GM21360 (cell line): ENCODE results near the gene CDYL2.
"Not testable (repeated sequence)": the region's sequence is repeated elsewhere in the genome, so short reads cannot be mapped to it uniquely, and the experiment has no call there.

Experiments used
- ATAC-seq: cut with Tn5 transposase; IDR thresholded peaks from one replicate; pipeline ENCODE4 v1.9.1; 2021; ENCODE audit warnings: mild to moderate bottlenecking, moderate library complexity; ENCODE audit not compliant: unreplicated experiment

CDYL2 gene

DNA sequence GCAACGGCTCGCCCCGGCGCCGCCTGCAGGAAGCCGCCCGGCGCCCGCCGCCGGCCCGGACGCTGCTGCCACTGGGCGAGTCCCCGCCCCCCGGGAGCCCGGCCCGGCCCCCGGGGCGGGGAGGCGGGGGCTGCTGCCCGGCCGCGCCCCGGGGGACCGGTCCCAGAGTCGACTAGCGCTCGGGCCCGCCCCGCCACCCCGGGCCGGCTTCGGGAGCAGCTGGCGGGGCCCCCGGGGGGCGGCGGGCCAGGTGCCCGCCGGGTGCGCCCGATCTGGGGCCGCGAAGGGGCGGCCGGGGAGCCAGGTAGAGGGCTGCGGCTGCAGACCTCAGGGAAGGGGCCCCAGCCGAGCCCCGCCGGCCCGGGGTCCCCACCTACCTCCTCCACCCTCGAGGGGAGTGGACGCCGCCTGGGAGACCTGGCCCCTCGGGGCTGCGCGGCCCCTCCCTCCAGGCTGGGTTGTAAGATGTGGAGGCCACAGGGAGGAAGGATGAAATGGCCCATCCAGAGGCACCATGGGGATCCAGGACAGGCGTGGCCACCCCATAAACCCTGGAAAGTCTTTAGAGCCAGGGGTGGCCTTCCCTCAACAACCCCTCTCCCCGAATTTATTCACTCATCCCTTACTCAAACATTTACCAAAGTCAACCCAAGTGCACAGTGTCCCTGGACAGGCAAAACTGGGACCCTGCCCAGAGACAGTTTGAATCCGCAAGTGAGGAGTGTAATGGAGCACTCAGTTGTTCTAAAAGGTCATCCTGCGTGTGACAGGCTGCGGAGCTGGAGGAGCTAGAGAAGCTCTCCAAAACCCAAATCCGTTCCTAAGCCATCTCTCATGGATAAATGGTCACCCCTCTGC lies at the start of gene CDYL2:
Gene CDYL2, minus strand, starts transcription at position 73 of the 858 bp plus-strand sequence. CDS start 425 bp downstream, outside the sequence.
- peak; percentile 57 for ATAC-seq

GRCh38 chr16:80852261-80852872 lies 48.0 kb upstream of the CDYL2 start:
- ATAC-seq: no peak

DNA sequence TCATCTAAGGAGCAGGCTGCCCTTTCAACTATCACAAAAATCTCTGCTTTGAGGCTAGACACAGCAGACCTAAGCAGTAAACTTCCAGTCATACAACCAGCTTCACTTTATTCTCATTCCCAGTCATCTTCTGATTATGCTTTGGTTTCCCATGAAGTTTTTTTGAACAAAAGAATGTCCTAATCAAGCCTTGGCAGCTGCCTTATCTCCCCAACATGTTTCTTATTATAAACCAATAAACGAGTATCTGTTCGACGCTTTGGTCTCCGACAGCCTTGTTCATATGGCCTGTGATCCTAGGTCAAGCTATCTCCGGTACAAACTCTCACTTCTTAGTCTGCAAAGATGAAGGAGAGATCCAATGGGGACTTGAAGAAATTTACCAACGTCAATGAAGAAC lies 47.4 kb upstream of the CDYL2 start:
- no peak for ATAC-seq

DNA sequence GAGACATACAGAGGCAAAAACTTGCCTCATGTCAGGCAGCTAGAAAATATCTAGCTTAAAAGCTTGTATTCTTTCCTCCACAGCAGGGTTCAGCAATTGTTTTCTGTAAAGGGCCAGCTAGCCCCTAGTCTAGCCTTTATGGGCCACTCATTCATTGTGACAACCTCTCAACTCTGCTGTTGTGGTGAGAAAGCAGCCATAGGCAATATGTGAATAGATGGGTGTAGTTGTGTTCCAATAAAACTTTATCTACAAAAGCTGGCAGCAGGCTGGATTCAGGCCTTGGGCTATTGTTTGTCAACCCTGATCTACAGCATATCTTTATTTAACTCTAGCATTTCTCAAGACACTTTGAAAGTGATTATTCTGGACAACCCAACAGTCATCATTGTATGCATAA lies 46.4 kb upstream of the CDYL2 start:
- no peak for ATAC-seq

GRCh38 chr16:80848862-80849261 lies 44.5 kb upstream of the CDYL2 start:
- ATAC-seq: no peak

DNA sequence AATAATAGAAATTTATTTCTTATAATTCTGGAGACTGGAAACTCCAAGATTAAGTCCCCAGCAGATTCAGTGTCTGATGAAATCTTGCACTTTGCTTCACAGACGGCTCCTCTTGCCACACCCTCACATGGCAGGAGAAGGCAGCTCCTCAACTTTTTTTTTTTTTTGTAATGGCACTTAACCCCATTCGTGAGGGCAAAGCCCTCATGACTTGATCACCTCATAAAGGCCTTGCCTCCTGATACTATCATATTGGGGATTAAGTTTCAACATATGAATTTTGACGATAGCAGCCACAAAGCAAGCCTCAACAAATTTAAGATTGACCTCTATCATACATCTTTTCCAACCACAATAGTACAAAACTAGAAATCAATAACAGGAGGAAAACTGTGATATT lies 42.3 kb upstream of the CDYL2 start:
- ATAC-seq: no peak

DNA sequence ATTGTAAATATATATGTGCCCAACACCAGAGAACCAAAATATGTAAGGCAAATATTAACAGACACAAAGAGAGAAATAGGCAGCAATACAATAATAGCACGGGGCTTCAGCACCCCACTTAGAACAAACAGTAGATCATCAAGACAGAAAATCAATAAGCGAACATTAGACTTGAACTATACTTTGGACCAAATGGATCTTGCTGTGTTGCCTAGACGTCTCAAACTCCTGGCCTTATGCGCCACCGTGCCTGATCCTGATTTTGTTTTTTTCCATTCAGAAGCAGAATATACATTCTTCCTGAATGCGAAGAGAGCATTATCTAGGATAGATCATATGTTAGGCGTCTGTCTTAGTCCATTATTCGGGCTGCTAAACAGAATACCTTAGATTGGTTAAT lies 41.9 kb upstream of the CDYL2 start:
- ATAC-seq: no peak

DNA sequence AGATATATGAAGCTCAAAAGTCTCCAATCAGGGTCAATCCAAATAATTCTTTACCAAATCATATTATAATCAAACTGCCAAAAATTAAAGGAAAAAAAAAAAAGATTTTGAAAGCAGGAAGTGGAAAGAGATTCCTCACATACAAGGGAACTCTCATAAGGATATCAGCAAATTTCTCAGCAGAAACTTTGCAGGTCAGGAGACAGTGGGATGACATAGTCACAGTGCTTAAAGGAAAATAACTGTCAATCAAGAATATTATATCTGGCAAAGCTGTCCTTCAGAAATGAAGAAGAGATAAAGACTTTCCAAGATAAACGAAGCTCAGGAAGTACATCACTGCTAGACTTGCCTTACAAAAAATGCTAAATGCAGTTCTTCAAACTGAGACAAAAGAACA lies 40.0 kb upstream of the CDYL2 start:
- ATAC-seq: no peak

GRCh38 chr16:80841231-80841630 lies 36.8 kb upstream of the CDYL2 start:
- no peak for ATAC-seq

DNA sequence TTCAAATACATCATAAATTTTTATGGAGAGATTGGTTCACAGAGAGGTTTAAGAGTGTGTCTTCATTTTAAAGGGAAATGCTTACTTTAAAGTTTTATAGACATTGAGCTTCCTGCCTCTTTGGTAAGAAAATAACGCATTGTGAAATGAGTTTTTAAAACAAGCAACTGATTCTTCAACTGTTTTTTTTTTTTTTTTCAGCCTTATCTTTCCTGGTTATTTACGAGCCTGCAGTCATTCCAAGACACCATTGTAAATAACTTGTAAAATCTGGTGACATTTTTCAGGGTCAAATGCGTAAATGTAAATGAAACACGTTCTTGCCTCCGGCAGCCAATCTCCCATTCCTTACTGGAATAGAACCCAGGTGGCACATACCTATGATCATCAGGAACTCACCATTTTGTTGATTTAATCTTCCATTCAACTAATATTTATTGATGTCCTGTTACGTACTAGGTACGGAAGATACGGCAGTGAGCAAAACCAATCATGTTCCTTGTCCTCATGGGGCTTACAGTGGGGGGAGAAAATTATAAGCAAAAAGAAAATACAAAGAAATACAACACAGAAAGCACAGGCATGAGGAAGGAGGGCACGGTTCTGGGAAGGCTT lies 33.2 kb upstream of the CDYL2 start:
- ATAC-seq: no peak

DNA sequence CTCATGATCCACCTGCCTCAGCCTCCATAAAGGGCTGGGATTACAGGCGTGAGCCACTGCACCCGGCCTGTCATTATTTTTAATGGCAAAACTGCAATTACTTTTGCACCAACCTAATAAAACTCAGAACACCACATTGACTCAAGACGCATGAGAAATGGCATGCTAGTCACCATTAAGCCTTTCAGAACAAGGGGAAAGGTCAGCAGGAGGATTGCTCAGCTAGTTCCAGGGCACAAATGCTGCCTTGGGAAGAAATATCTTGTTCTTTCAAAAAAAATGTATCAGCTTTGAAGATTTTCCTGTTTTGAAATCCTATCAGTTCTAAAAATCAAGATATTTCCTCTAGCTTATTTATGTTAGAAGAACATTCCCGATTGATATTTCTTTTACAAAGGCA lies 32.4 kb upstream of the CDYL2 start:
- no peak for ATAC-seq

DNA sequence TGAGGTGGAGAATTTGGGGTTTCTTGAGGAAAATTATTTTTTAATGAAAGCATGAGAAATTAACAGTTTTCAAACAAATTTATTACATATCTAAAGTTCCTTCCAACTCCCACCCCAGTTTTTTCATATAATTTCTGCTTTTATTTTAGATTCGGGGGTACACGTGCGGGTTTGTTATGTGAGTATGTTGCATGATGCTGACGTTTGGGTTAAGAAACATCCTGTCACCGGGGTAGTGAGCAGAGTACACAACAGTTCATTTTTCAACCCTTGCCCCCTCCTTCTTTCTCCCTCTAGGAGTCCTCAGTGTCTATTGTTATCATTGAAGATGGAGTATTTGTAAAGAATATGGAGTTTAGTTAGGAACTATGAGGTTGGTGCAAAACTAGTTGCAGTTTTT lies 31.8 kb upstream of the CDYL2 start:
- no peak for ATAC-seq

DNA sequence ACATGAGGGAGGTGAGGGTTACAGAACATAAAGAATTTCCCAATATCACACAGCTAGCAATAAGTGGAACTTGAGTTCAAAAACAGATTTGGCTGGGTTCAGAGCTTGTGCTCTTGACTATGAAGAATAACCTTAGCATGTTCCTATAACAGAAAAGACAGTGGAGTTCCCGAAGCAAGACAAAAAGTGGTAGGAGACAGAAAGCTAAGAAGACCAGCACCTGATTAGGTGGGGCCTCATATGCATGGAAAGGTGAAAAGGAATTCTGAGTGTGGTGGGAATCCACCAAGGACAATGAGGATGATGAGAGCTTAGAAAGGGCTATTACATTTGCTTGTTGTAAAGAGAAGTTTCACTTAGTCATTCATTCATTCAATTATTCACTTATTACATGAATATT lies 26.6 kb upstream of the CDYL2 start:
- no peak for ATAC-seq

GRCh38 chr16:80828495-80828894 lies 24.1 kb upstream of the CDYL2 start:
- no peak for ATAC-seq

- ATAC-seq: no peak
These were observed 22.6 kb upstream of the CDYL2 start for GRCh38 chr16:80827007-80827406.

DNA sequence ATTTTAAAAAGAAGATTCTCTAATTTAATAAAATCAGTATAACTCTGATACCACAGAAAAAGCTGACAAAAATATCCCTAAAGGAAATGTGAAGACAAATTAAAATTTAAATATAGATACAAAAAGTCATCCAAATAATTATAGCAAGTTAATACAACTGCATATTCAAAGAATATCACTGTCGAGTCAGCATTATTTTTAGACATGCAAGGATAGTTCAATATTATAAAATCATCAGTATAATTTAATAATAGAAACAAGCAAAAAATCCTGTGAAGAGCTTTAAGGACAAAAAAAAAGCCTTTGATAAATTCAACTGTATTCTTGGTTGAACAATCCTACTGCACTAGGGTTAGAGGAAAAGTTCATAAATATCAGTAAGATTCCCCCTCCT lies 21.0 kb upstream of the CDYL2 start:
- ATAC-seq: no peak

- no peak for ATAC-seq
These were observed 20.4 kb upstream of the CDYL2 start for GRCh38 chr16:80824623-80825364.

GRCh38 chr16:80819988-80820387 lies 15.6 kb upstream of the CDYL2 start:
- ATAC-seq: no peak

DNA sequence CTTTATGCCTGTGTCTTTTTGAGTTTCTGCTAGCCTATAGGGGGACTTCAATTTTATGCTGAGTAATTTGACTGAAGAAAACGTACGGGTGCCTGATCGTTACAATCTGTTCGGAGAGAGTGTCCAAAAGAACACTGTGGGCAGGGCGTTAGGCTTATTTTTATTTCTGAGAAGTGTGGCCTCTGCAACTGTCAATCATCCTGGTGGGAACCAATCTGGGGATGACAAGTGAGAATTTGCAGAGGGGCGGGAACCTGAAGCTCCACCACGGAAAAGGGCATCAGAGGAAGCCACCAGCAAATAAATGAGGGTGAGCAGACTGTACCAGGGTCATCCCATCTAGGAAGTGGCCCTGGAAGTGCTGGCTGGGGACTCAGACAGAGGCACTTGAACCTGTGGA lies 12.0 kb upstream of the CDYL2 start:
- no peak for ATAC-seq

- ATAC-seq: not testable (repeated sequence)
These were observed 10.9 kb upstream of the CDYL2 start for GRCh38 chr16:80815278-80815677.

DNA sequence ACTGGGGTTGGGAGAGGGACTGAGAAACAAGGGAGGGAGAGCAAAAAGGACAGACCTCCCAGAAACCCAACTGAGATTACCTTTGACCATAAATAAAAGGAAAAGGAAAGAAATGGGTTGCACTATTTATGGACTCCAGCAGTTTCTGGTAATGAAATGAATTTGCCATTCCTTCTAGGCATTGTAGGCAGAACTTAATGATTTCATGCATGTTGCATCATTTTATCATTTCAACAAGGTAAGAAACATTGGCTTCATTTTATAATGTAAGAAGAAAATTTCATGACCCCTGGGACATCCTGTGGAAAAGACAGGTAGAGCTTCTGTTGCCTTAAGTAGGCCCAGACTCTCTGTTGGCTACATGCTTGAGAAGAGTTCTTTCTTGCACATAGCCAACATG lies 8.2 kb upstream of the CDYL2 start:
- no peak for ATAC-seq
